ENCODE data around the gene SIRT7. TPM values are rescaled to one million over a fixed set of nuclear protein-coding genes. Genes with fewer than 3 reads are reported as not detected.

Gene SIRT7
- polyA plus RNA-seq, 1 donor from 2014 or later: 44.5 TPM

- no peak overlapping the region for H3K27ac ChIP-seq (ENCODE audit: low read length)
- H3K9ac ChIP-seq (ENCODE audit: low read length): no peak overlapping the region
- no peaks in the 10 kb centered on the region for H4K20me1 ChIP-seq (ENCODE audit: insufficient read depth)
- no peak for TF ChIP-seq MXI1 (conservative IDR thresholded peaks at IDR 0.05; ENCODE audit: poor library complexity, severe bottlenecking)
- no peak for TF ChIP-seq EZH2 (IDR thresholded peaks at IDR 0.05; ENCODE audit: borderline replicate concordance, insufficient read depth, low read length, poor library complexity, severe bottlenecking)
- TF ChIP-seq RAD21 (conservative IDR thresholded peaks at IDR 0.05): no peak
- no peak for TF ChIP-seq EP300 (conservative IDR thresholded peaks at IDR 0.05; ENCODE audit: poor library complexity, severe bottlenecking)
- no peak for TF ChIP-seq TAF1 (IDR thresholded peaks at IDR 0.05; ENCODE audit: low read depth)
- TF ChIP-seq REST (IDR thresholded peaks at IDR 0.05; ENCODE audit: borderline replicate concordance): no peak
- no peak for TF ChIP-seq CTCF (IDR thresholded peaks at IDR 0.05; ENCODE audit: poor library complexity, severe bottlenecking)
- no peak for TF ChIP-seq POLR2AphosphoS5 (IDR thresholded peaks at IDR 0.05)
- H3K4me3 ChIP-seq (ENCODE audit: low read length): no peak overlapping the region
- no peaks in the 10 kb centered on the region for H3F3A ChIP-seq (ENCODE audit: insufficient read depth, low read length, poor library complexity, severe bottlenecking)
- no peaks in the 10 kb centered on the region for H3K79me2 ChIP-seq (replicated peaks; ENCODE audit: insufficient read depth, low read length)
- H3K36me3 ChIP-seq (ENCODE audit: insufficient read depth, low read length): no peaks in the 10 kb centered on the region
- no peaks in the 10 kb centered on the region for H3K9me3 ChIP-seq (ENCODE audit: low read length)
- H3K27me3 ChIP-seq (ENCODE audit: insufficient read depth, low read depth, low read length): peaks cover 25% of the 10 kb centered on the region
- no peak overlapping the region for H2AFZ ChIP-seq (ENCODE audit: low read depth, low read length)
- H3K9me2 ChIP-seq (ENCODE audit: insufficient read depth, low read length): no peaks in the 10 kb centered on the region
- no peak overlapping the region for H3K4me2 ChIP-seq (ENCODE audit: low read length)
Measured at GRCh38 chr17:81966343-81967243, 48.6 kb upstream of the SIRT7 start.

GRCh38 chr17:81964081-81964849, 46.3 kb upstream of the SIRT7 start:
- Histone ChIP-seq H3K9me3 (ENCODE audit: low read length) (no peaks in the 10 kb centered on the region), H2AFZ (ENCODE audit: low read depth, low read length) (no peak overlapping the region), H3K4me2 (ENCODE audit: low read length) (no peak overlapping the region), H3K9ac (ENCODE audit: low read length) (no peak overlapping the region), H3K9me2 (ENCODE audit: insufficient read depth, low read length) (no peaks in the 10 kb centered on the region), H3K27ac (ENCODE audit: low read length) (no peak overlapping the region), H4K20me1 (ENCODE audit: insufficient read depth) (no peaks in the 10 kb centered on the region), H3K79me2 (replicated peaks; ENCODE audit: insufficient read depth, low read length) (no peaks in the 10 kb centered on the region), H3K4me3 (ENCODE audit: low read length) (no peak overlapping the region), H3F3A (ENCODE audit: insufficient read depth, low read length, poor library complexity, severe bottlenecking) (no peaks in the 10 kb centered on the region), H3K36me3 (ENCODE audit: insufficient read depth, low read length) (no peaks in the 10 kb centered on the region), H3K27me3 (ENCODE audit: insufficient read depth, low read depth, low read length) (peaks cover 40% of the 10 kb centered on the region)
- TF ChIP-seq POLR2AphosphoS5 (IDR thresholded peaks at IDR 0.05): no peak
- TF ChIP-seq TAF1 (IDR thresholded peaks at IDR 0.05; ENCODE audit: low read depth): no peak
- TF ChIP-seq RAD21 (conservative IDR thresholded peaks at IDR 0.05): no peak
- no peak for TF ChIP-seq SMC3 (conservative IDR thresholded peaks at IDR 0.05; ENCODE audit: poor library complexity)
- no peak for TF ChIP-seq MXI1 (conservative IDR thresholded peaks at IDR 0.05; ENCODE audit: poor library complexity, severe bottlenecking)
- TF ChIP-seq CTCF (IDR thresholded peaks at IDR 0.05; ENCODE audit: poor library complexity, severe bottlenecking): no peak
- no peak for TF ChIP-seq EZH2 (IDR thresholded peaks at IDR 0.05; ENCODE audit: borderline replicate concordance, insufficient read depth, low read length, poor library complexity, severe bottlenecking)
- no peak for TF ChIP-seq EP300 (conservative IDR thresholded peaks at IDR 0.05; ENCODE audit: poor library complexity, severe bottlenecking)
- no peak for TF ChIP-seq REST (IDR thresholded peaks at IDR 0.05; ENCODE audit: borderline replicate concordance)
